ENCODE measurements around the gene SLC35E3. TPM values are rescaled to one million over a fixed set of nuclear protein-coding genes. Genes with fewer than 3 reads are reported as not detected.

SLC35E3 gene
- total and polyA plus RNA-seq, 2 donors (not counting 1 experiment from before 2014, with no cell fraction given), result 4.1 to 11.1 TPM

DNA sequence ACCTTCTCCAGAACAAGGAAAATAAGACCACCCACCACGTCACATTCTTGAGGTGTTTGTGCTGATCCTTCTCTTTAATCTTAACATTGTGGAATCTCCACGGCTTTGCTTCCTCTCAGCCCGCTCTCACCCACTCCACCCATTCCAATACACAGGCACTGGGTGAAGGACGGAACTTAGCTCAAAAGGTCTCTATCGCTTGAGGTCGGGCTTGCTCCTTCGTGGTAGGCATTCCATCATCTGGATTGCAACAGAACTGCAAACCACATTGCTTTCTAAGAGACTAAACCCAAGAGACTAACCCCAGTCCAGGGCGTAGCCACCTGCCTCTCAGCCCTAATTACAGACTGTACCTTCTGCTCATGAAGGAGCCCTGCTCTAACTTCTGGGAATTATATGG, 38.0 kb downstream of the SLC35E3 start:
- Histone ChIP-seq H3K4me3 (replicated peaks in 1 of 4; ENCODE audit: control extremely low read depth in 1 of 4, insufficient read depth in 1 of 4, low read depth in 3 of 4, low read length in 4 of 4) (no peak overlapping the region), H3K36me3 (ENCODE audit: control insufficient read depth, insufficient read depth, low read length) (no peaks in the 10 kb centered on the region), H3K27me3 (ENCODE audit: control insufficient read depth, insufficient read depth, low read length) (no peaks in the 10 kb centered on the region), H3K27ac (ENCODE audit: insufficient read depth, low read length) (no peak overlapping the region), H2AFZ (ENCODE audit: low read length) (no peak overlapping the region), H3K4me2 (ENCODE audit: extremely low read depth, insufficient read depth, low read length) (no peak overlapping the region), H4K20me1 (ENCODE audit: control insufficient read depth, extremely low read depth, insufficient read depth, low read length) (no peaks in the 10 kb centered on the region), H3K79me2 (ENCODE audit: control insufficient read depth, insufficient read depth, low read length) (no peaks in the 10 kb centered on the region), H3K9ac (ENCODE audit: insufficient read depth, low read length) (no peak overlapping the region), H3K4me1 (ENCODE audit: control insufficient read depth, extremely low read depth, insufficient read depth, low read length) (peaks cover 2% of the 10 kb centered on the region), H3K9me3 (ENCODE audit: control insufficient read depth, insufficient read depth, low read depth, low read length) (no peaks in the 10 kb centered on the region)
- peak; percentile 27 to 31 for DNase-seq (ENCODE audit: low read depth in 2 of 2)
- TF ChIP-seq, protein P1, sequence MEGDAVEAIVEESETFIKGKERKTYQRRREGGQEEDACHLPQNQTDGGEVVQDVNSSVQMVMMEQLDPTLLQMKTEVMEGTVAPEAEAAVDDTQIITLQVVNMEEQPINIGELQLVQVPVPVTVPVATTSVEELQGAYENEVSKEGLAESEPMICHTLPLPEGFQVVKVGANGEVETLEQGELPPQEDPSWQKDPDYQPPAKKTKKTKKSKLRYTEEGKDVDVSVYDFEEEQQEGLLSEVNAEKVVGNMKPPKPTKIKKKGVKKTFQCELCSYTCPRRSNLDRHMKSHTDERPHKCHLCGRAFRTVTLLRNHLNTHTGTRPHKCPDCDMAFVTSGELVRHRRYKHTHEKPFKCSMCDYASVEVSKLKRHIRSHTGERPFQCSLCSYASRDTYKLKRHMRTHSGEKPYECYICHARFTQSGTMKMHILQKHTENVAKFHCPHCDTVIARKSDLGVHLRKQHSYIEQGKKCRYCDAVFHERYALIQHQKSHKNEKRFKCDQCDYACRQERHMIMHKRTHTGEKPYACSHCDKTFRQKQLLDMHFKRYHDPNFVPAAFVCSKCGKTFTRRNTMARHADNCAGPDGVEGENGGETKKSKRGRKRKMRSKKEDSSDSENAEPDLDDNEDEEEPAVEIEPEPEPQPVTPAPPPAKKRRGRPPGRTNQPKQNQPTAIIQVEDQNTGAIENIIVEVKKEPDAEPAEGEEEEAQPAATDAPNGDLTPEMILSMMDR (conservative IDR thresholded peaks at IDR 0.05 in 1 of 2, IDR thresholded peaks at IDR 0.05 in 1 of 2; ENCODE audit: low read depth in 1 of 2, low read length in 2 of 2), result no peak
- no peak for TF ChIP-seq EZH2 (IDR thresholded peaks at IDR 0.05; ENCODE audit: low read length, missing control alignments)

DNA sequence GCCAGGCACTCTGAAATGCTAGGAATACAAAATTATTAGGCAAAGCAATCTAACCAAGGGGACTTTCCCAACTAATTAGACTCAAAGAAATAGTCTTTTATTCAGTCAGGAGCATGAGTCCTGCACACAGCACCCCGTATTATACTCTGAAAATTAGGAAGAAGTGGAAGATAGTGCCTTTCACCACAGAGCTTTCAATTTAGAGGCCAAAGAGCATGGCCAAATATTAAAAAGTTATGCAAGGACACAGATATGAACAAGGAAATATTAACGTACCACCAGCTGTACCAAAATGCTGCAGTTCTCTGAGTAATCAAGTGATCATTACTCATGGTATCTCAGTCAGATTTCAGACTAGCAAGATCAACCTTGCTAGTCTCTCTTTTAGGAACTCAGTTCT, 39.4 kb downstream of the SLC35E3 start:
- DNase-seq (ENCODE audit: low read depth in 2 of 2), result peak in 1 of 2 donors; percentile 39
- H4K20me1 ChIP-seq (ENCODE audit: control insufficient read depth, extremely low read depth, insufficient read depth, low read length), result no peaks in the 10 kb centered on the region
- H3K27me3 ChIP-seq (ENCODE audit: control insufficient read depth, insufficient read depth, low read length), result no peaks in the 10 kb centered on the region
- H3K36me3 ChIP-seq (ENCODE audit: control insufficient read depth, insufficient read depth, low read length), result no peaks in the 10 kb centered on the region
- H3K9ac ChIP-seq (ENCODE audit: insufficient read depth, low read length), result no peak overlapping the region
- H3K4me2 ChIP-seq (ENCODE audit: extremely low read depth, insufficient read depth, low read length), result no peak overlapping the region
- no peak overlapping the region for H3K27ac ChIP-seq (ENCODE audit: insufficient read depth, low read length)
- H3K4me3 ChIP-seq (replicated peaks in 1 of 4; ENCODE audit: control extremely low read depth in 1 of 4, insufficient read depth in 1 of 4, low read depth in 3 of 4, low read length in 4 of 4), result no peak overlapping the region
- peaks cover 2% of the 10 kb centered on the region for H3K4me1 ChIP-seq (ENCODE audit: control insufficient read depth, extremely low read depth, insufficient read depth, low read length)
- TF ChIP-seq, protein P1 (conservative IDR thresholded peaks at IDR 0.05 in 1 of 2, IDR thresholded peaks at IDR 0.05 in 1 of 2; ENCODE audit: low read depth in 1 of 2, low read length in 2 of 2), result no peak
- no peak for TF ChIP-seq EZH2 (IDR thresholded peaks at IDR 0.05; ENCODE audit: low read length, missing control alignments)
- H3K79me2 ChIP-seq (ENCODE audit: control insufficient read depth, insufficient read depth, low read length), result no peaks in the 10 kb centered on the region
- H3K9me3 ChIP-seq (ENCODE audit: control insufficient read depth, insufficient read depth, low read depth, low read length), result no peaks in the 10 kb centered on the region
- no peak overlapping the region for H2AFZ ChIP-seq (ENCODE audit: low read length)

DNA sequence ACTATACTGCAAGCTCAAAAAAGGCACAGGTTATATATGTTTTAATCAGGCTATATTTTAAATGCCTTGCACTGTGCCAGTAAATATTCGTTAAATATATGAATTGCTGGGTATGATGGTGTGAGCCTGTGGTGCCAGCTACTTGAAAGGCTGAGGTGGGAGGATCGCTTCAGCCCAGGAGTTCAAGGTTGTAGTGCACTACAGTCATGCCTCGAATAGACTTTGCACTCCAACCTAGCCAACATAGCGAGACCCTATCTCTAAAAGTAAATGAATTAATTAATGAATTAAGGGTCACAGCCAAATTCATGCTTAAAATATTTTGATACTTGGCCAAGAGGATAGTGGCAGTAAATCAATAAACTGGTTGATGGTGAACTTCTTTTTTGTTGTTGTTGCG, 39.8 kb downstream of the SLC35E3 start:
- Histone ChIP-seq H3K9me3 (ENCODE audit: control insufficient read depth, insufficient read depth, low read depth, low read length) (no peaks in the 10 kb centered on the region), H3K9ac (ENCODE audit: insufficient read depth, low read length) (no peak overlapping the region), H4K20me1 (ENCODE audit: control insufficient read depth, extremely low read depth, insufficient read depth, low read length) (no peaks in the 10 kb centered on the region), H3K27ac (ENCODE audit: insufficient read depth, low read length) (no peak overlapping the region), H3K4me1 (ENCODE audit: control insufficient read depth, extremely low read depth, insufficient read depth, low read length) (peaks cover 2% of the 10 kb centered on the region), H3K27me3 (ENCODE audit: control insufficient read depth, insufficient read depth, low read length) (no peaks in the 10 kb centered on the region), H3K4me3 (replicated peaks in 1 of 4; ENCODE audit: control extremely low read depth in 1 of 4, insufficient read depth in 1 of 4, low read depth in 3 of 4, low read length in 4 of 4) (no peak overlapping the region), H3K79me2 (ENCODE audit: control insufficient read depth, insufficient read depth, low read length) (no peaks in the 10 kb centered on the region), H3K36me3 (ENCODE audit: control insufficient read depth, insufficient read depth, low read length) (no peaks in the 10 kb centered on the region), H3K4me2 (ENCODE audit: extremely low read depth, insufficient read depth, low read length) (no peak overlapping the region), H2AFZ (ENCODE audit: low read length) (no peak overlapping the region)
- no peak for DNase-seq (ENCODE audit: low read depth in 2 of 2)
- no peak for TF ChIP-seq EZH2 (IDR thresholded peaks at IDR 0.05; ENCODE audit: low read length, missing control alignments)
- TF ChIP-seq, protein P1 (conservative IDR thresholded peaks at IDR 0.05 in 1 of 2, IDR thresholded peaks at IDR 0.05 in 1 of 2; ENCODE audit: low read depth in 1 of 2, low read length in 2 of 2), result no peak

All from fibroblast of lung (primary cell).